HG03521 (cell line): Measurements from ENCODE around the gene LDLR.

Experiments used
- ATAC-seq: cut with Tn5 transposase; IDR thresholded peaks from one replicate; pipeline ENCODE4 v1.9.1; 2021; ENCODE audit warnings: mild to moderate bottlenecking, moderate library complexity; ENCODE audit not compliant: unreplicated experiment

Gene LDLR

DNA sequence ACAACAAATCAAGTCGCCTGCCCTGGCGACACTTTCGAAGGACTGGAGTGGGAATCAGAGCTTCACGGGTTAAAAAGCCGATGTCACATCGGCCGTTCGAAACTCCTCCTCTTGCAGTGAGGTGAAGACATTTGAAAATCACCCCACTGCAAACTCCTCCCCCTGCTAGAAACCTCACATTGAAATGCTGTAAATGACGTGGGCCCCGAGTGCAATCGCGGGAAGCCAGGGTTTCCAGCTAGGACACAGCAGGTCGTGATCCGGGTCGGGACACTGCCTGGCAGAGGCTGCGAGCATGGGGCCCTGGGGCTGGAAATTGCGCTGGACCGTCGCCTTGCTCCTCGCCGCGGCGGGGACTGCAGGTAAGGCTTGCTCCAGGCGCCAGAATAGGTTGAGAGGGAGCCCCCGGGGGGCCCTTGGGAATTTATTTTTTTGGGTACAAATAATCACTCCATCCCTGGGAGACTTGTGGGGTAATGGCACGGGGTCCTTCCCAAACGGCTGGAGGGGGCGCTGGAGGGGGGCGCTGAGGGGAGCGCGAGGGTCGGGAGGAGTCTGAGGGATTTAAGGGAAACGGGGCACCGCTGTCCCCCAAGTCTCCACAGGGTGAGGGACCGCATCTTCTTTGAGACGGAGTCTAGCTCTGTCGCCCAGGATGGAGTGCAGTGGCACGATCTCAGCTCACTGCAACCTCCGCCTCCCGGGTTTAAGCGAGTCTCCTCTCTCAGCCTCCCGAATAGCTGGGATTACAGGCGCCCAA is at the start of gene LDLR:
Gene LDLR (plus strand): TSS at position 210 of the 760 bp plus-strand sequence. CDS start 86 bp downstream, at position 296.
- ATAC-seq = peak; percentile 30

- no peak for ATAC-seq
These were observed 48.1 kb upstream of the LDLR start for GRCh38 chr19:11041194-11041593.

DNA sequence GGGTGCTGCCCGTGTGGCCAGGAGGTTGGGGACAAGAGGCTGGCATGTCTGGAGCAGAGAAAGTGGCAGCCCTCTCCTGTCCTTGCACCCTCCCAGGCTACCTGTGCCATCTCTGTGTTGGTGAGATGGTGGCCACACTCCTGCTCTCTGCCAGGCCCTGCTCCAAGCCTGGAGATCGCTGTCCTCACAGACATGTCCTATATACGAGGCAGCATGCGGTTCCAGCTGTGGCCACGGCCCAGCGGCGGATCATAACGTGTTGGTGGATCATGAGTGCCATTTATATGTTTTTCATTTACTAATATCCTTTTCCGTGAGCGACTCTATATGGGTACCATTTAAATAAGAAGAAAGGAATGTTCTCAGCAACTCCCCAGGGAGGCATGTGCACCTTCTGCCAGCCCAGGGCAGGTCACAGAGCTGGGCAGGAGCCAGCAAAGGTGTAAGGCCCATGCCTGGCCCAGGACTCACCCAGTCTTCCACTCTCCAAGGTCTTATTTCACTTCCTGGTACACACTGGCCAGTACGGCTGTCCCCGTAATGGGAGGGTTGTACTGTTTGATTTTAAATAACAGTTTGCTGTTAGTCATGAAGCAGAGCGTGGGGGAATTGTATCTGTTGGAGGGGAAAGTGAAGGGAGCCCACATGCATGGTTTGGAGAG is 47.2 kb upstream of the LDLR start:
- ATAC-seq = no peak

DNA sequence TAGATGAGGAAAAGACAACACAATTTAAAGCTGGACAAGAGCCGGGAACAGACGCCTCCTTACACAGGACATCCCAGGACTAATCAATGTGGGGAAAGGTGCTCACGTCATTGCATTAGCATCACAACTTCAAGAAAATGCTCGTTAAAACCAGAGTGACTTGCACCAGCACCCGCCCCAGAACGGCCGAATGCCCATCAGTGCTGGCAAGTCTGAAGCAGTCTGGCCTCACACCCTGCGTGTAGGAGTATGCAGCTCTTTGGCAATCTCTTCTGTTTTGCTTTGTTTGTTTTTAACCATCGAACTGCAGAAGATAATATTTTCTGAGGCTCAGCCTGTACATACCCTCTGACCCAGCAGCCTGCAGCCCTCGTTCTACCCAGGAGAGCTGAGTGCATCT is 44.8 kb upstream of the LDLR start:
- ATAC-seq = no peak

GRCh38 chr19:11045536-11045935 is 43.7 kb upstream of the LDLR start:
- ATAC-seq = no peak

GRCh38 chr19:11046605-11047354 is 42.5 kb upstream of the LDLR start:
- ATAC-seq = no peak

DNA sequence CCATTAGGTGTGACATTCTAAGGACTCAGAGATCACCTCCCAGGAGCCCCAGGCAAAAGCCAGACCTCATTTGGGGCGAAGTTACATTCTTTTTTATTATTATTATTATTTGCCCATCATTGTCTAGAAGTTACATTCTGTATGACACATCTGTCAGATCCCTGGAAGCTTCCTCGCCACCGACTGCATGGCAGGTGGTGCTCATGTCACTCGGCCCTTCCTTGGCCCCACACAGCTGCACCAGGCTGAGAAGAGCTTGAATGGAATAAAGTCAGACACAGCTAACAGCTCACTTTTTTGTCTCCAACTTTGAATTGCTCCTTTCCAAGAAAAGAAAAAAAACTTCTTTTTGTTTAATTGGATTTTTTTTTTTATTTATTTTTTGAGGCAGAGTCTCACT is 41.4 kb upstream of the LDLR start:
- no peak for ATAC-seq

DNA sequence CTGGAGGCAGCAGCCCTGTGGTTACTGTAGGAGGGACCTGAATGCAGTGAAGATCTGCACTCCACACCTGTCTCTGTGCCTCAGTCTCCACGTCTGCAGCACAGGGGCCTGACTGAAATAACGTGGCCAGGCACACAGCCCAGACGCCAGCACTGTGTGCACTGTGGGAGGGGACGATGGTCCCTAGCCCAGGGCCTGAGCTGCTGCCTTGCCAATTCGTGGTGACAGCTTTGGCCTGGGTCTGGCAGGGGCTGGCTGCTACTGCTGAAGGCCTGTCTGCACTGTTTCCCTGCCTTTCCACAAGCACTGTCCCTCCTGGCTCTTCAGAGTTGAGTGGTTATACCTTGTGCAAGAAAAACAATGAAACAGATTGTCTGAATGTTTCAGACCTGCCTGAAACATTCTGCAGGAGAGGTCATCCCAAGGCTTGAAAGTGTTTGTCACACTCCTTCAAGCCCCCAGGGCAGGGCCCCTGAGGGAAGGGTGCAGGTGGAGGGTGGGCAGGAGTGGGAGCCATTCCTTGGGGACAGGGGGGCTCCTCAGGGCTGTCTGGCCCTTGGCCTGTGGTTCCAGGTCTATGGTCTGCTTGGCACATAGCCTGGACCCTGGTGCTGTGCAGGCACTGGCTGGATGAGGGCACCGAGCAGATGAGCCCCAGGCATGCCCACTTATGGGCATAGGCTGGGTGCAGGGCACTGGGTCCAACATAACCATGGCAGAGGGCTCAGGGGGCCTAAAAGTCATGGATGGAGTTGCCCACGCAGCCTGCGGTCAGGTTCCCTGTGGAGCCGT is 38.7 kb upstream of the LDLR start:
- no peak for ATAC-seq

DNA sequence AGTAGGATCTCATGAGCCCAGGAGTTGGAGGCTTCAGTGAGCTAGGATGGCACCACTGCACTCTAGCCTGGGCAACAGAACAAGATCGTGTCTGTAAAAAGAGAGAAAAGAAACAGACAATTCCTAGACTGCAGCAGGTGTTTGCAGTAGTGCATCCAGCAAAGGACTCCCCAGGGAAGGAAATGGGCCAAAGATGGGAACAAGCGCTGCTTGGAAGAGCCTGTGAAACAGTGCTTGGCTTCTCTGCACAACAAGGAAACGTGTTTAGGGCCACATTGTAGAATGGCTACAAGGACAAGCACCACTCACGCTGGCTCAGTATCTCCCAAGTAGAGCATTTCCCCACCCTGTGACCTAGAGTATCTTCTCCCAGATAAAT is 35.5 kb upstream of the LDLR start:
- no peak for ATAC-seq

GRCh38 chr19:11054200-11054599 is 35.1 kb upstream of the LDLR start:
- no peak for ATAC-seq

DNA sequence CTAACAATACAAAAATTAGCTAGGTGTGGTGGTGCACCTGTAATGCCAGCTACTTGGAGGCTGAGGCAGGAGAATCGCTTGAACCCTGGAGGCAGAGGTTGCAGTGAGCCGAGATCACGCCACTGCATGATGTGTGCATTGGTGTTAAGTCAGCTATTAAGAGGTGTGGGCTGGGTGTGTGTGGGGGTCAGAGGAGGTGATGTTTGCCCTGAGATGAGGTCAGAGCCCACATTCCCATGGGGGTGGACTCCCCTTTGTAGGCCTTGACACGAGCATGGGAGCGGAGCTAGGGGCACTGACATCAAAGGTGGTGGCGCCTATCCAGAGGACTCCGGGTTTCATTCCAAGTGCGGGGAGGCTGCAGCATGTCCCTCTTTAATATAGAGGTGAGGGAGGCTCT is 34.6 kb upstream of the LDLR start:
- ATAC-seq = no peak

- no peak for ATAC-seq
These were observed 30.8 kb upstream of the LDLR start for GRCh38 chr19:11058246-11059030.

DNA sequence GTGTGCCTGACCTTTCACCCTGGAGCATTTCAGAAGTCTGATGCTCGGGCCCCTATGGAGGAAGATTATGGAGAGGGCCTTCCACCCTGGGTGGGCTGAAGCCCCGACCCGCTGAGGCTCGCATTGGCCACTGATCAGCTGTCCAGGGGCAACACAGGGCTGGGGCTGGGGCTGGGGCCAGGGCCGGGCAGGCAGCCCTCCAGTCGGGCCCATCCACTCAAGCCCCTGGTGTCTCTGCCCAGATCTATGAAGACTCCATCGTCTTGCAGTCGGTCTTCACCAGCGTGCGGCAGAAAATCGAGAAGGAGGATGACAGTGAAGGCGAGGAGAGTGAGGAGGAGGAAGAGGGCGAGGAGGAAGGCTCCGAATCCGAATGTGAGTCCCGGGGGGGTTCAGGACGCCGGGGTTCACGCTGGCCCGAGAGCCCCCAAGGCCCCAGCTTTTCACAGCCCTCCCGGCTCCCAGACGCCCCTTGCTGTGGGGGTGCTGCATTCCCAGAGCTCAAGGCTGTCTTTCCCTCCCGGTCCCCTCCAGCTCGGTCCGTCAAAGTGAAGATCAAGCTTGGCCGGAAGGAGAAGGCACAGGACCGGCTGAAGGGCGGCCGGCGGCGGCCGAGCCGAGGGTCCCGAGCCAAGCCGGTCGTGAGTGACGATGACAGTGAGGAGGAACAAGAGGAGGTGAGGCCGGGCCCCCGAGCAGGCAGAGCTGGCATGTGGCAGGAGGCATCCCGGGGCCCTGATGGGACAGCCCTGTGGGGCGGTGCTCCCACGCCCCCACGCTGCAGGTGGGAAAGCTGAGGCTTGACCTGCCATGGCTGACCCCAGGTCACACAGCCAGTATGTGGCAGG is 29.5 kb upstream of the LDLR start:
- no peak for ATAC-seq

DNA sequence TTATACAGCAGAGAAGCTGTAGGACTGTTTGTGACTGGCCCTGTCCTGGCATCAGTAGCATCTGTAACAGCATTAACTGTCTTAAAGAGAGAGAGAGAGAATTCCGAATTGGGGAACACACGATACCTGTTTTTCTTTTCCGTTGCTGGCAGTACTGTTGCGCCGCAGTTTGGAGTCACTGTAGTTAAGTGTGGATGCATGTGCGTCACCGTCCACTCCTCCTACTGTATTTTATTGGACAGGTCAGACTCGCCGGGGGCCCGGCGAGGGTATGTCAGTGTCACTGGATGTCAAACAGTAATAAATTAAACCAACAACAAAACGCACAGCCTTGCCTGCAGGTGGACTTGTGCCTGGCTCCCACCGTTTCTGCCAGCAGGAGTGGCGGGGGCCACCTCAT is 27.3 kb upstream of the LDLR start:
- ATAC-seq = no peak

GRCh38 chr19:11063434-11063833 is 25.8 kb upstream of the LDLR start:
- no peak for ATAC-seq

DNA sequence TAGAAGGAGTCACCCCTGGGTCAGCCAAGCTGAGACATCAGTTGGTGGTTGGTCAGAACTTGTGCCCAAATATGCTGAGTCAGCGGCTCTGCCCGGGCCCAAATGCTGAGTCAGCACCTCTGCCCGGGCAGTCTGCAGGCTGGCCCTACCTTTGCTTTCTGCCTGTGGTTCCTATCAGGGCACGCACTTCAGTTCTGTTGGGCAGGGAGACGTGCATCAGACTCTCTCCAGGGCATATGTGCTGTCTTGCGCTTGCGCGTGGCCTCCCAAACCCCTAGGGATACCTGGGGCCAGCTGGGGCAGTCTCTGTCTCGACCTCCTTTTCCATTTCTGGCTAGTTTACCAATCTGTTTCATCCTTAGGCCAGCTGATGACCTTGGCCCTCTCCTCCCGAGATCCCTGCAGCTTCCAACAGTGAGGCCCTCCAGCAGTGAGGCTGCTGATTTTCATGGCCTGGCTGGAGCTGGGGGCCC is 24.4 kb upstream of the LDLR start:
- no peak for ATAC-seq

DNA sequence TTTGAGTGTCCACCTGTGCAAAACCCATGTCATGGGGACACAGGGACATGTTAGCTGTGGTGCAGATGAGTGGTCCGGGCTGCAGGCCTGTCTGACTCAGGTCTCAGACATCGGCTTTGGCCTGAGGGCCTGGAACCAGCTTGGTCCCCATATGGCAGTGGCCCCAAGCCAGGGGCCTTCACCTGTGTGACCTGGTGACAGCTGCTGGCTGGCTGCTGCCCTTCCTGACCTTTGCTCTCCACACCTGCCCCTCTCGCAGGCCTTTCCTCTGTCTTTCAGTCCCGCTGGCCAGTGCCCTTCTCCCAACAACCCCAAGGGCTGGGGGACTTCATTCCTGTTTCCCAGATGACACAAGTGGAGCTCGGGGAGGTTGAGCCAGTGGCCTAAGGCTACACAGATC is 22.9 kb upstream of the LDLR start:
- ATAC-seq = no peak

- ATAC-seq = no peak
These were observed 21.7 kb upstream of the LDLR start for GRCh38 chr19:11067356-11068113.

- ATAC-seq = no peak
These were observed 19.7 kb upstream of the LDLR start for GRCh38 chr19:11069561-11069960.
